ES-I3 (cell line): ENCODE results near the gene EME1.

Source experiments
- H3K36me3 ChIP-seq: 2 replicates; pipeline ENCODE4 v1.6.1; 2013; ENCODE audit warnings: mild to moderate bottlenecking, low read length, control low read depth, moderate library complexity; ENCODE audit not compliant: insufficient read depth
- H3K4me1 ChIP-seq: 2 replicates; pipeline ENCODE4 v1.6.1; 2013; ENCODE audit warnings: mild to moderate bottlenecking, control low read depth, low read length; ENCODE audit not compliant: insufficient read depth
- H3K9ac ChIP-seq: 2 replicates; pipeline ENCODE4 v1.6.1; 2013; ENCODE audit warnings: low read depth, mild to moderate bottlenecking, low read length, moderate library complexity
- H3K9me3 ChIP-seq: 2 replicates; pipeline ENCODE4 v1.6.1; 2013; ENCODE audit warnings: mild to moderate bottlenecking, low read length, moderate library complexity; ENCODE audit not compliant: control insufficient read depth, insufficient read depth

The EME1 gene

GRCh38 chr17:50354776-50355175 lies 18.3 kb upstream of the EME1 start:
- Histone ChIP-seq H3K4me1 (no peaks in the 10 kb centered on the region), H3K36me3 (peaks cover 30% of the 10 kb centered on the region), H3K9ac (no peak overlapping the region), H3K9me3 (no peaks in the 10 kb centered on the region)

GRCh38 chr17:50355336-50355700 lies 17.7 kb upstream of the EME1 start:
- H3K4me1 ChIP-seq: no peaks in the 10 kb centered on the region
- no peaks in the 10 kb centered on the region for H3K9me3 ChIP-seq
- H3K9ac ChIP-seq: no peak overlapping the region
- peaks cover 30% of the 10 kb centered on the region for H3K36me3 ChIP-seq

- no peak overlapping the region for H3K9ac ChIP-seq
- H3K9me3 ChIP-seq: no peaks in the 10 kb centered on the region
- H3K36me3 ChIP-seq: peaks cover 30% of the 10 kb centered on the region
- no peaks in the 10 kb centered on the region for H3K4me1 ChIP-seq
These were observed 17.2 kb upstream of the EME1 start for GRCh38 chr17:50355701-50356341.

GRCh38 chr17:50356418-50356817 lies 16.6 kb upstream of the EME1 start:
- peaks cover 30% of the 10 kb centered on the region for H3K36me3 ChIP-seq
- no peaks in the 10 kb centered on the region for H3K9me3 ChIP-seq
- no peaks in the 10 kb centered on the region for H3K4me1 ChIP-seq
- no peak overlapping the region for H3K9ac ChIP-seq

- Histone ChIP-seq H3K9me3 (no peaks in the 10 kb centered on the region), H3K9ac (no peak overlapping the region), H3K4me1 (peaks cover 3% of the 10 kb centered on the region; the same call in 1 of the 2 replicates), H3K36me3 (peaks cover 30% of the 10 kb centered on the region)
These were observed 16.0 kb upstream of the EME1 start for GRCh38 chr17:50356892-50357510.

- no peak overlapping the region for H3K9ac ChIP-seq
- H3K36me3 ChIP-seq: peaks cover 30% of the 10 kb centered on the region
- H3K4me1 ChIP-seq: peaks cover 11% of the 10 kb centered on the region
- H3K9me3 ChIP-seq: no peaks in the 10 kb centered on the region
These were observed 14.9 kb upstream of the EME1 start for GRCh38 chr17:50358177-50358576.

GRCh38 chr17:50359005-50359699 lies 13.9 kb upstream of the EME1 start:
- Histone ChIP-seq H3K9me3 (no peaks in the 10 kb centered on the region), H3K36me3 (peaks cover 28% of the 10 kb centered on the region), H3K4me1 (peaks cover 18% of the 10 kb centered on the region), H3K9ac (no peak overlapping the region)

GRCh38 chr17:50359998-50360461 lies 13.0 kb upstream of the EME1 start:
- Histone ChIP-seq H3K9me3 (no peaks in the 10 kb centered on the region), H3K36me3 (peaks cover 23% of the 10 kb centered on the region), H3K4me1 (peaks cover 26% of the 10 kb centered on the region), H3K9ac (no peak overlapping the region)

- peaks cover 32% of the 10 kb centered on the region for H3K4me1 ChIP-seq
- peaks cover 19% of the 10 kb centered on the region for H3K36me3 ChIP-seq
- no peaks in the 10 kb centered on the region for H3K9me3 ChIP-seq
- no peak overlapping the region for H3K9ac ChIP-seq
These were observed 12.4 kb upstream of the EME1 start for GRCh38 chr17:50360486-50361115.

- no peaks in the 10 kb centered on the region for H3K9me3 ChIP-seq
- peaks cover 15% of the 10 kb centered on the region; the same call in 1 of the 2 replicates for H3K36me3 ChIP-seq
- H3K9ac ChIP-seq: no peak overlapping the region
- H3K4me1 ChIP-seq: peaks cover 35% of the 10 kb centered on the region
These were observed 11.2 kb upstream of the EME1 start for GRCh38 chr17:50361561-50362480.

GRCh38 chr17:50362661-50363060 lies 10.4 kb upstream of the EME1 start:
- Histone ChIP-seq H3K36me3 (peaks cover 19% of the 10 kb centered on the region; the same call in 1 of the 2 replicates), H3K9ac (no peak overlapping the region), H3K4me1 (peaks cover 35% of the 10 kb centered on the region), H3K9me3 (no peaks in the 10 kb centered on the region)

- Histone ChIP-seq H3K9me3 (no peaks in the 10 kb centered on the region), H3K9ac (no peak overlapping the region), H3K36me3 (peaks cover 20% of the 10 kb centered on the region; the same call in 1 of the 2 replicates), H3K4me1 (peaks cover 35% of the 10 kb centered on the region)
These were observed 9.6 kb upstream of the EME1 start for GRCh38 chr17:50363217-50364060.

GRCh38 chr17:50364061-50364458 lies 9.0 kb upstream of the EME1 start:
- peaks cover 35% of the 10 kb centered on the region for H3K4me1 ChIP-seq
- peaks cover 20% of the 10 kb centered on the region for H3K36me3 ChIP-seq
- no peak overlapping the region for H3K9ac ChIP-seq

More at GRCh38 chr17:50364061-50364458, 9.0 kb upstream of the EME1 start:
- no peaks in the 10 kb centered on the region for H3K9me3 ChIP-seq
